Prostate gland (tissue), 2 donors: ENCODE measurements around the gene SLC5A10. TPM values are rescaled to one million over a fixed set of nuclear protein-coding genes. Genes with fewer than 3 reads are reported as not detected.

Experiments
- DNase-seq: peaks from one replicate; pipeline ENCODE4 v3.0.0-alpha.2; 2019; ENCODE audit warnings: low spot score
- H3K27ac ChIP-seq, 2 donors: fragments of 200-600 bp; sonication (generic); 2 replicates each; pipeline ENCODE4 v1.5.1; 2017 to 2019
- H3K27me3 ChIP-seq: fragments of 200-600 bp; sonication (generic); replicated peaks from 2 replicates; pipeline ENCODE4 v1.5.1; 2019; ENCODE audit not compliant: insufficient read depth
- H3K36me3 ChIP-seq, 2 donors: fragments of 200-600 bp; sonication (generic); 1 replicate in 1 of 2; 2 replicates in 1 of 2; pipeline versions ENCODE4 v1.5.1 to v1.8.1; 2017 to 2019
- H3K4me1 ChIP-seq: fragments of 200-600 bp; sonication (generic); replicated peaks from 2 replicates; pipeline ENCODE4 v1.5.1; 2019
- H3K4me3 ChIP-seq, 2 donors: fragments of 200-600 bp; sonication (generic); 2 replicates each; pipeline ENCODE4 v1.5.1; 2017 to 2019
- H3K9me3 ChIP-seq: fragments of 200-600 bp; sonication (generic); 2 replicates; pipeline ENCODE4 v1.5.1; 2017
- CTCF ChIP-seq, 4 experiments: fragments of 200-600 bp in 2 of 4; fragments of 450-650 bp in 2 of 4; sonication (generic) in 2 of 4; IDR thresholded peaks; 1 replicate in 3 of 4; 2 replicates in 1 of 4; pipeline ENCODE4 v1.5.1; 2016 to 2019; ENCODE audit warnings: antibody characterized with exemption in 4 of 4, mild to moderate bottlenecking in 2 of 4, moderate library complexity in 2 of 4
- POLR2A ChIP-seq: fragments of 450-650 bp; IDR thresholded peaks from one replicate; pipeline ENCODE4 v1.6.1; 2016; ENCODE audit warnings: antibody characterized with exemption, mild to moderate bottlenecking
- POLR2AphosphoS5 ChIP-seq: sonication (generic); formaldehyde crosslinking; IDR thresholded peaks from one replicate; pipeline ENCODE4 v1.6.1; 2017; ENCODE audit warnings: antibody characterized with exemption
- WGBS: methylation state at CpG from one replicate; pipeline ENCODE4 v1.1.5; 2018; 5-methylcytosine and 5-hydroxymethylcytosine counted together
- intact Hi-C: fragments of 100-400 bp; cut with DNase I; formaldehyde crosslinking; loops from one replicate; pipeline ENCODE4 v1.14.2; 2022
- total RNA-seq, 2 donors: library from RNA; depleted of rRNA; stranded (reverse); fragments of >200 nt; gene quantifications; one replicate each; pipeline ENCODE4 v1.1.0, GENCODE V29; 2016

SLC5A10 gene
- total RNA-seq, 2 donors from 2014 or later = not detected

DNA sequence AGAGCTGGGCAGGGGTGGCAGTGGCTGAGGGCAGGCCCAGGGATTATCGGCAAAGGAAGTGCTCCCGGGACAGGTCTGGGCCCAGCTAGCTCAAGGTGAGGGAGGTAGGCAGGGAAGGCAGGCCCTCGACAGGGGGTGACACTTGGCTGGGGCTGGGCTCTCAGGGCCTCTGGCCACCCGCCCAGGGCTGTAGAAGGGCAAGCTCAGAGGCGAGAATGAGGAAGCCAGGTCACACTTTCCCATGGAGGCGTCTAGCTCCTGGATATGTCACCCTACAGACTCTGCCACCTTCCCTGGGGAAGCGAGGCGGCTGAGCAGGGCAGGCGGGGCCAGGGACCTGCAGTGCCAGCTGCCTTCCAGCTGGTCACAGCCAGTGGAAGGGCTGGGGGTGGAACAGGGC, 33.5 kb downstream of the SLC5A10 start:
- Histone ChIP-seq H3K36me3 (no peaks in the 10 kb centered on the region), H3K9me3 (no peaks in the 10 kb centered on the region), H3K4me1 (no peaks in the 10 kb centered on the region), H3K27me3 (no peaks in the 10 kb centered on the region), H3K27ac (no peak overlapping the region), H3K4me3 (no peak overlapping the region)
- WGBS = 83% methylated on average over 9 of the region's 9 CpGs
- TF ChIP-seq POLR2A (no peak), CTCF (IDR thresholded peaks at IDR 0.05) (no peak), POLR2AphosphoS5 (no peak)
- intact Hi-C loops = no loop called here
- no peak for DNase-seq

GRCh38 chr17:18986541-18987229, 34.7 kb downstream of the SLC5A10 start:
- TF ChIP-seq CTCF (IDR thresholded peaks at IDR 0.05) (no peak), POLR2AphosphoS5 (no peak), POLR2A (no peak)
- WGBS = 90% methylated on average over 21 of the region's 21 CpGs
- Histone ChIP-seq H3K4me3 (no peak overlapping the region), H3K4me1 (no peaks in the 10 kb centered on the region), H3K9me3 (no peaks in the 10 kb centered on the region), H3K27ac (no peak overlapping the region), H3K36me3 (no peaks in the 10 kb centered on the region), H3K27me3 (no peaks in the 10 kb centered on the region)
- intact Hi-C loops = no loop called here
- DNase-seq = no peak

DNA sequence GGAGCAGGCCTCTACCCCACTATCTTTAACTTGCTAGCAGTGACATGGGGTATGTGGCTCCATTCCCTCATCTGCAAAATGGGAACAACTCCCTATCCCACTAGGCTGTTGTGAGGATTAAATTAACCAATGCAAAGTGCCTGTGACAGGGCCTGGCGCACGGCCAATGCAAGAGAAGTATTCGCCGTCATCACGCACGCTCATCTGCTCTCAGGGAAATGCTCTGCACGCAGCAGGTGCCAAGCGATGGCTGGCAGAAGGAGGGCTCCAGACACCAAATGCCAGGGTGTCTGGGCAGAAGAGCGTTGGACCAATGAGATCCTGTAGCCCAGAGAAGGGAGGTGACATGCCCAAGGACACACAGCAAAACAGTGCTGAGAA, 35.3 kb downstream of the SLC5A10 start:
- WGBS = 96% methylated on average over 9 of the region's 9 CpGs
- no peak for TF ChIP-seq POLR2AphosphoS5
- TF ChIP-seq CTCF (IDR thresholded peaks at IDR 0.05) = no peak
- no peak for TF ChIP-seq POLR2A
- Histone ChIP-seq H3K27ac (no peak overlapping the region), H3K4me1 (no peaks in the 10 kb centered on the region), H3K27me3 (no peaks in the 10 kb centered on the region), H3K9me3 (no peaks in the 10 kb centered on the region), H3K36me3 (no peaks in the 10 kb centered on the region), H3K4me3 (no peak overlapping the region)
- DNase-seq = no peak
- intact Hi-C loops = no loop called here

DNA sequence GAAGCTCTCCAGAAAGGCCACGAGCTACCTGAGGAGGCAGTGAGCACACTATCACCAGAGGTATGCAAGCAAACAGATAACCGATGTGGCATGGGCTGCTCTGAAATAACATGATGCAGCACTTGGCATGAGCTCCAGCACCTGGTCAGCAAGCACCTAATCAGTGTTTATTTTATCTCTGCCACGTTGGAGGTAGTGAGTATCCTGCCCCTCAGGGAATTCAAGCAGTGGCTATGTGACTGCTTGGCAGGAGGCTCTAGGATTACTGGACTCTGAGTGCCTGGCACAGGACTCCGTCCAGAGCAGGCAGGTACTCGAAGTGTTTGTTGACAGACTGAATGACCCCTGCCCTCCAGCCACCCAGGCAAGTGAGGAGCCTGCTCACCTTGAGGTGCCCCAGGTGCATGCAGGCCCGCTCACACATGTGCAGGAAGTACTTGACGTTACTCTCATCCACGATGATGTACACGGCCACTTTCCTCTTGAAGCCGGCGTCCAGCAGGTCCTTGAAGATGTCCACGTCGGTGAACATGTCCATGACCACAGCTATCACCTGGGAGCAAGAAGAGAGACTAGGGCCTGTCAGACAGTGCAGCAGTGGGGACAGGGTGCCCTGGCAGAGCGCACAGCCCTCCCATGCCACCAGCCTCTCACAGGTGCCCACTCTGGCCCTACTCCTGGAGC, 36.0 kb downstream of the SLC5A10 start:
- Histone ChIP-seq H3K9me3 (no peaks in the 10 kb centered on the region), H3K27me3 (no peaks in the 10 kb centered on the region), H3K4me3 (no peak overlapping the region), H3K4me1 (no peaks in the 10 kb centered on the region), H3K27ac (no peak overlapping the region), H3K36me3 (no peaks in the 10 kb centered on the region)
- intact Hi-C loops = no loop called here
- no peak for TF ChIP-seq POLR2A
- peak; percentile 75 for TF ChIP-seq POLR2AphosphoS5
- WGBS = 75% methylated on average over 14 of the region's 14 CpGs
- peak; percentile 61 for DNase-seq

- 98% methylated on average over 7 of the region's 9 CpGs for WGBS
- Histone ChIP-seq H3K27me3 (no peaks in the 10 kb centered on the region), H3K4me1 (no peaks in the 10 kb centered on the region), H3K27ac (no peak overlapping the region), H3K4me3 (no peak overlapping the region), H3K36me3 (no peaks in the 10 kb centered on the region), H3K9me3 (no peaks in the 10 kb centered on the region)
- intact Hi-C loops = no loop called here
- no peak for DNase-seq
- TF ChIP-seq CTCF (IDR thresholded peaks at IDR 0.05) (no peak), POLR2A (no peak), POLR2AphosphoS5 (no peak)
Measured at GRCh38 chr17:18988546-18989173, 36.7 kb downstream of the SLC5A10 start.
